H1 (cell line): Measurements from ENCODE around the gene SCN8A. TPM values are rescaled to one million over a fixed set of nuclear protein-coding genes. Genes with fewer than 3 reads are reported as not detected.

Experiments used
- KDM4A ChIP-seq: IDR thresholded peaks from one replicate; pipeline ENCODE4 v1.7.1; 2012; ENCODE audit warnings: low read depth, mild to moderate bottlenecking, moderate library complexity, low read length, inconsistent platforms; ENCODE audit not compliant: severe bottlenecking
- PHF8 ChIP-seq: fragments of 200-600 bp; sonication (generic); conservative IDR thresholded peaks from 2 replicates; pipeline ENCODE4 v1.7.1; 2012; ENCODE audit warnings: low read depth, mild to moderate bottlenecking, inconsistent platforms, low read length, moderate library complexity
- RAD21 ChIP-seq, 2 experiments: IDR thresholded peaks in 1 of 2; conservative IDR thresholded peaks in 1 of 2; 2 replicates each; pipeline ENCODE4 v1.6.1; 2011; ENCODE audit warnings: low read depth in 2 of 2, low read length in 2 of 2, improper control_type of control experiment in 1 of 2, inconsistent platforms in 1 of 2, mild to moderate bottlenecking in 1 of 2, moderate library complexity in 1 of 2
- SP4 ChIP-seq: IDR thresholded peaks from 2 replicates; pipeline ENCODE4 v1.6.1; 2012; ENCODE audit warnings: low read length, inconsistent platforms
- YY1 ChIP-seq: IDR thresholded peaks from 2 replicates; pipeline ENCODE4 v1.6.1; 2011; ENCODE audit warnings: low read depth, mild to moderate bottlenecking, low read length
- ZNF274 ChIP-seq: IDR thresholded peaks from 2 replicates; pipeline ENCODE4 v1.7.0; 2012; ENCODE audit warnings: low read length, borderline replicate concordance; ENCODE audit errors: extremely low read depth
- polyA plus RNA-seq, 7 experiments: library from polyadenylated mRNA; depleted of rRNA in 3 of 7; stranded (reverse) in 5 of 7; unstranded in 2 of 7; fragments of >200 nt in 5 of 7; fragments of 200-250 nt in 2 of 7; gene quantifications; 1 replicate in 5 of 7; 2 replicates in 1 of 7; 4 replicates in 1 of 7; pipeline versions ENCODE4 v1.2.1 to v1.2.3, GENCODE V29; 2011 to 2013; ENCODE audit warnings: missing spikeins in 2 of 7, mixed read lengths in 2 of 7
- total RNA-seq: library from RNA; stranded (reverse); fragmentation: NEBNext Ultra II Directional; extraction: Animal tissue kit (Norgen Biotek cat#: 25700); gene quantifications from 2 replicates; pipeline ENCODE4 v1.2.1, GENCODE V29; 2021
- TF ChIP-seq, protein P1 (sequence below): IDR thresholded peaks from 2 replicates; pipeline ENCODE4 v1.6.1; 2012; ENCODE audit warnings: inconsistent platforms

Gene SCN8A
- total and polyA plus RNA-seq, 2 of the 8 experiments (the other 6 are each of a cell fraction or from before 2014, with no cell fraction given): 6.3 to 10.7 TPM

DNA sequence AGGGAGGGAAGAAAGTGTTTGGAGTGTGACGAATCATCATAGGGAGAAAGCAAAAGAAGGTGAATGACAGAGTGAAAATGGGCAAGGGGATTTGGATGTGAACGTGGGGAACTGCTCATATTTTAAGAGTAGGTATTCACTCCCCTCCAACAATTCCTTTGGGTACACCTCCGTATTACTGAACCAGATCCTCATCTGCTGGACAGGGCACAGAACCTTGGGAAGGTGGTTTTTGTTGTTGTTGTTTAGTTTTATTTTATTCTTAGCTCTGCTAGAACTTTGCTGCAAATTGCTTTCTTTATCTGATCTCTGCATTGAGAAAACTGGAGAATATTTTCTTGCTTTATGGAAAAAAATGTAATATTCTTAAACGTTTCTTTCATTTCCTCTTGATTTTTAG is 7.1 kb downstream of the SCN8A start (continued):
- TF ChIP-seq PHF8 (no peak), ZNF274 (no peak), KDM4A (no peak), YY1 (no peak), RAD21 (IDR thresholded peaks at IDR 0.05 in 1 of 2, conservative IDR thresholded peaks at IDR 0.05 in 1 of 2; ENCODE audit: low read depth in 2 of 2, low read length in 2 of 2) (no peak), SP4 (no peak)
- TF ChIP-seq, protein P1, sequence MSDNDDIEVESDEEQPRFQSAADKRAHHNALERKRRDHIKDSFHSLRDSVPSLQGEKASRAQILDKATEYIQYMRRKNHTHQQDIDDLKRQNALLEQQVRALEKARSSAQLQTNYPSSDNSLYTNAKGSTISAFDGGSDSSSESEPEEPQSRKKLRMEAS: no peak
